Body of pancreas (tissue), 4 donors: ENCODE data around the gene ETHE1. TPM values are rescaled to one million over a fixed set of nuclear protein-coding genes. Genes with fewer than 3 reads are reported as not detected.

Source experiments
- ATAC-seq: fragments of 150-250 bp; one replicate; pipeline ENCODE4 v1.9.1; 2016
- DNase-seq, 4 donors: peaks; one replicate each; pipeline ENCODE4 v3.0.0-alpha.2; 2019
- H3K27ac ChIP-seq, 4 donors: fragments of 200-600 bp; sonication (generic); 1 replicate in 3 of 4; 2 replicates in 1 of 4; pipeline versions ENCODE4 v1.5.1 to v1.6.1; 2016 to 2019; ENCODE audit warnings: mild to moderate bottlenecking in 1 of 4, mixed read lengths in 1 of 4, moderate library complexity in 1 of 4
- H3K27me3 ChIP-seq, 2 donors: fragments of 200-600 bp; sonication (generic); one replicate each; pipeline ENCODE4 v1.6.0; 2016; ENCODE audit warnings: mild to moderate bottlenecking in 1 of 2
- H3K36me3 ChIP-seq, 2 donors: fragments of 200-600 bp; sonication (generic); replicated peaks in 1 of 2; 2 replicates each; pipeline ENCODE4 v1.5.1; 2016; ENCODE audit warnings: low read depth in 2 of 2; ENCODE audit not compliant: insufficient read depth in 1 of 2
- H3K4me1 ChIP-seq: fragments of 200-600 bp; sonication (generic); one replicate; pipeline ENCODE4 v1.6.0; 2016
- H3K4me3 ChIP-seq, 2 donors: fragments of 200-600 bp; sonication (generic); 1 replicate in 1 of 2; 2 replicates in 1 of 2; pipeline ENCODE4 v1.5.1; 2016 to 2019
- H3K9me3 ChIP-seq, 3 donors: fragments of 200-600 bp; sonication (generic); 1 replicate in 2 of 3; 2 replicates in 1 of 3; pipeline ENCODE4 v1.5.1; 2016
- CTCF ChIP-seq, 7 experiments: fragments of 450-650 bp in 4 of 7; fragments of 200-600 bp in 3 of 7; sonication (generic) in 3 of 7; IDR thresholded peaks; one replicate each; pipeline ENCODE4 v1.5.1; 2016 to 2019; ENCODE audit warnings: antibody characterized with exemption in 7 of 7
- POLR2A ChIP-seq, 3 donors: fragments of 450-650 bp; IDR thresholded peaks; one replicate each; pipeline ENCODE4 v1.6.1; 2016; ENCODE audit warnings: antibody characterized with exemption in 3 of 3, mild to moderate bottlenecking in 2 of 3
- WGBS, 2 donors: methylation state at CpG; one replicate each; pipeline ENCODE4 v1.1.5; 2017; 5-methylcytosine and 5-hydroxymethylcytosine counted together
- intact Hi-C: fragments of 100-400 bp; cut with DNase I; formaldehyde crosslinking; loops from one replicate; pipeline ENCODE4 v1.15.1; 2023
- total RNA-seq, 2 donors: library from RNA; depleted of rRNA; stranded (reverse); fragments of >200 nt; gene quantifications; one replicate each; pipeline ENCODE4 v1.1.0, GENCODE V29; 2016

The ETHE1 gene
- total RNA-seq, 2 donors from 2014 or later, result 21.1 to 29.8 TPM

- peaks cover 1% of the 10 kb centered on the region for H3K4me1 ChIP-seq
- intact Hi-C loops, result no loop called here
- WGBS, 2 donors, result 71 to 80% methylated on average over 4 of the region's 4 CpGs
- no peaks in the 10 kb centered on the region for H3K36me3 ChIP-seq
- no peak for ATAC-seq
- no peak overlapping the region for H3K27ac ChIP-seq
- no peaks in the 10 kb centered on the region for H3K9me3 ChIP-seq
- H3K27me3 ChIP-seq, result no peaks in the 10 kb centered on the region
- no peak for DNase-seq
- no peak overlapping the region for H3K4me3 ChIP-seq
- TF ChIP-seq CTCF (IDR thresholded peaks at IDR 0.05) (no peak), POLR2A (IDR thresholded peaks at IDR 0.05) (no peak)
These were observed 69.2 kb downstream of the ETHE1 start for GRCh38 chr19:43457809-43458208.

Other genes starting within 250 kb of the ETHE1 start
- under 1 TPM in 1 of 2 donors, not detected in 1; 0.52 TPM for gene CD177, start 173.5 kb downstream of the ETHE1 start, total RNA-seq
- gene TEX101, start 112.3 kb downstream of the ETHE1 start, total RNA-seq, result not detected
- under 1 TPM in 1 of 2 donors, not detected in 1; 0.26 TPM for gene LYPD3, start 61.6 kb downstream of the ETHE1 start, total RNA-seq
- 10 to 100 TPM; 14.5 to 16.9 TPM for gene PHLDB3, start 22.5 kb downstream of the ETHE1 start, total RNA-seq
- gene ZNF575, start 6.0 kb upstream of the ETHE1 start, total RNA-seq, result under 1 TPM in 1 of 2 donors, not detected in 1; 0.52 TPM
- gene XRCC1, start 48.3 kb upstream of the ETHE1 start, total RNA-seq, result 10 to 100 TPM; 19.7 to 31.0 TPM
- 1 to 10 TPM in 1 of 2 donors, not detected in 1; 4.6 TPM for gene PINLYP, start 48.6 kb upstream of the ETHE1 start, total RNA-seq
- gene IRGQ, start 68.9 kb upstream of the ETHE1 start, total RNA-seq, result 10 to 100 TPM in 1 of 2 donors, 1 to 10 TPM in 1; 9.1 to 20.1 TPM
- 1 to 10 TPM; 4.6 to 8.6 TPM for gene ZNF576, start 69.4 kb upstream of the ETHE1 start, total RNA-seq
- 1 to 10 TPM in 1 of 2 donors, under 1 TPM in 1; 0.33 to 2.1 TPM for gene SRRM5, start 84.9 kb upstream of the ETHE1 start, total RNA-seq
- gene ZNF428, start 92.4 kb upstream of the ETHE1 start, total RNA-seq, result 10 to 100 TPM; 24.4 to 31.6 TPM
- gene CADM4, start 112.6 kb upstream of the ETHE1 start, total RNA-seq, result 1 to 10 TPM; 2.0 to 2.6 TPM
- gene PLAUR, start 143.0 kb upstream of the ETHE1 start, total RNA-seq, result 10 to 100 TPM in 1 of 2 donors, 1 to 10 TPM in 1; 5.4 to 25.4 TPM
- gene IRGC, start 188.9 kb upstream of the ETHE1 start, total RNA-seq, result not detected
- gene SMG9, start 227.8 kb upstream of the ETHE1 start, total RNA-seq, result 10 to 100 TPM in 1 of 2 donors, 1 to 10 TPM in 1; 8.3 to 52.1 TPM